Stimulated activated CD8-positive, alpha-beta memory T cell treated with anti-CD3 and anti-CD28 coated beads, Interleukin-4, amount 100 ng/mL, for 24 hours (primary cell): ENCODE measurements around the gene OCA2.

Experiments used
- DNase-seq: peaks from one replicate; pipeline ENCODE4 v3.0.0-alpha.2; 2020; ENCODE audit warnings: low read depth

Gene OCA2

GRCh38 chr15:27949089-27949488 is 150.0 kb downstream of the OCA2 start:
- DNase-seq, result no peak

- no peak for DNase-seq
Observed at GRCh38 chr15:27939246-27939645, 159.9 kb downstream of the OCA2 start.

- DNase-seq, result no peak
Observed at GRCh38 chr15:27937851-27938250, 161.3 kb downstream of the OCA2 start.

- no peak for DNase-seq
Observed at GRCh38 chr15:27936164-27936563, 163.0 kb downstream of the OCA2 start.

GRCh38 chr15:27935328-27935727 is 163.8 kb downstream of the OCA2 start:
- DNase-seq, result no peak

- DNase-seq, result no peak
Observed at GRCh38 chr15:27934782-27935181, 164.3 kb downstream of the OCA2 start.

GRCh38 chr15:27933562-27933961 is 165.6 kb downstream of the OCA2 start:
- DNase-seq, result no peak

GRCh38 chr15:27932600-27932999 is 166.5 kb downstream of the OCA2 start:
- DNase-seq, result no peak

- DNase-seq, result no peak
Observed at GRCh38 chr15:27928386-27928785, 170.7 kb downstream of the OCA2 start.

GRCh38 chr15:27912283-27912682 is 186.8 kb downstream of the OCA2 start:
- no peak for DNase-seq

GRCh38 chr15:27906802-27907201 is 192.3 kb downstream of the OCA2 start:
- DNase-seq, result no peak

- DNase-seq, result no peak
Observed at GRCh38 chr15:27903405-27903804, 195.7 kb downstream of the OCA2 start.

- DNase-seq, result no peak
Observed at GRCh38 chr15:27902680-27903385, 196.3 kb downstream of the OCA2 start.

GRCh38 chr15:27899583-27900285 is 199.4 kb downstream of the OCA2 start:
- DNase-seq, result no peak

- no peak for DNase-seq
Observed at GRCh38 chr15:27897481-27897880, 201.6 kb downstream of the OCA2 start.

- DNase-seq, result no peak
Observed at GRCh38 chr15:27894645-27895044, 204.5 kb downstream of the OCA2 start.

GRCh38 chr15:27889258-27889657 is 209.9 kb downstream of the OCA2 start:
- DNase-seq, result no peak

GRCh38 chr15:27885201-27885600 is 213.9 kb downstream of the OCA2 start:
- no peak for DNase-seq

GRCh38 chr15:27884726-27885125 is 214.4 kb downstream of the OCA2 start:
- DNase-seq, result no peak

GRCh38 chr15:27878841-27879240 is 220.3 kb downstream of the OCA2 start:
- DNase-seq, result no peak

GRCh38 chr15:27873828-27874227 is 225.3 kb downstream of the OCA2 start:
- no peak for DNase-seq

GRCh38 chr15:27873039-27873438 is 226.1 kb downstream of the OCA2 start:
- DNase-seq, result no peak

GRCh38 chr15:27872355-27872754 is 226.8 kb downstream of the OCA2 start:
- DNase-seq, result no peak

- no peak for DNase-seq
Observed at GRCh38 chr15:27871902-27872260, 227.2 kb downstream of the OCA2 start.
